GM18867 (cell line): ENCODE results near the gene PRSS2.
"Not testable (repeated sequence)": the region's sequence is repeated elsewhere in the genome, so short reads cannot be mapped to it uniquely, and the experiment has no call there.

ENCODE experiments used
- ATAC-seq: cut with Tn5 transposase; IDR thresholded peaks from one replicate; pipeline ENCODE4 v1.9.1; 2021; ENCODE audit warnings: mild to moderate bottlenecking, moderate library complexity; ENCODE audit not compliant: unreplicated experiment

Gene PRSS2

DNA sequence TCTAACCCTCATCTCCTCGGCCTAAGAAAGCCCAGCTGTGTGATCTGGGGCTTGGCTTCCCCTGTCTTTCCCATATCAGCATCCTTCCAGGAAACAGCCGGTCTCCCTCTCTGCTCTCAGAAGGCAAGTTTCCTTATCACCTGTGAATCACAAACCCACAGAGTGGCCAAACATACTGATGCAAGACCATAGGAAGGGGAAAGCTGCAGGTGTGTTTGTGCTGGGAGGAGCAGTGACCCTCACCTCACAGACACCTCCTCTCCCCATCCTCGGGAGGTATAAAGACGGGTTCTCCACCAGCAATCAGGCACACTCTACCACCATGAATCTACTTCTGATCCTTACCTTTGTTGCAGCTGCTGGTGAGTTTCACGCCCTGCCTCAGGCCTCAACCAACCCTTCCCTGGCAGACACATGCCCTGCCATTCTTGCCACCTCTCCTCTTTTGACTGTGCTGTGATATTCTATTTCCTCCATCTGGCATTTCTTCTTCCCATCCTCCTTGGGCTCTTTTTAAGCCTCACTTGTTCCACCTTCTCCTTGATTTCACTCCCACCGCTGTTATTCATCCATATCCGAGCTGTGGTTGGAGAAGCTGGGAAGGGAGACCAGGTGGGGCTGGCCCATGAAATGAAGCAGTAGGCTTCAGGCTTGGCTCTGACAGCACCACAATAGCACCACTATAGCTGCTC, at the start of gene PRSS2:
TSS of gene PRSS2 (plus strand) at position 310 of the 692 bp plus-strand sequence. CDS start at position 323, 13 bp downstream.
- peak; percentile 40 for ATAC-seq

DNA sequence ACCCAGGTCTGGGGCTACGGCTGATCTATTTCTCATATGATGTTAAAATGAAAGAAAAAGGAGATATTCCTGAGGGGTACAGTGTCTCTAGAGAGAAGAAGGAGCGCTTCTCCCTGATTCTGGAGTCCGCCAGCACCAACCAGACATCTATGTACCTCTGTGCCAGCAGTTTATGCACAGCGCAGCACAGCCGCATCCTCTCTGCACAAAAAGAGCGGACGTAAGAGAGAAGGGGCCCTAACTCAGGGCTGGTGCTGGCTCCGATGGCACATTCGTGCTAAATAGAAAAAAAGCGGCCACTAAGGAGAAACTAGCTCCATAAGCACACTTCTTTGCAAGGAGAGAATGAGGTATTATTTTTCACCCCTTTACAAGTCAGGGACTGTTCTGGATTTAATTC, 49.8 kb upstream of the PRSS2 start:
- no peak for ATAC-seq

DNA sequence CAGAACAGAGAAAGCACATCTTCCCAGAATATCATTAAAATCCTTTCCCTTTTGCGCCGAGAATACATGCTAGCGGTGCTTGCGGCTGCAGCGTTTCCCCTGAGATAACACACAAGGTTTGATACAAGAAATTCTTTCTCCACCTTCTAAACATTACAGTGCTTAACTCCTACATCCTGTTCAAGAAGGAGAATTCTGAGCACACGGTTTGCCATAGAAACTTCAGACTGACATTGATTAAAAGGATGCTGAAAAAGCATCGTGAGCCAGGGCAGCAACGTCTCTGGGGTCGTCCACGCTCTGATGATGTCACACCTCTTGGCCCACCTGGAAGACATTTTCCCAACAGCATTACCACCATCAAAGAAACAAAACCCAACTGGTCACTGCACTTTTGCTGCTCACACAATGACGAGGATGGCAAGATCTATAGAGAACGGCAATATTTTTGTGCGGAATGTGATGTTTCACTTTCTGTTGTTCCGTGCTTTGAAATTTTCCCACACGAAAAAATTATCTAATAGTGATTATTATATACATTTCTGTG, 48.4 kb upstream of the PRSS2 start:
- no peak for ATAC-seq

DNA sequence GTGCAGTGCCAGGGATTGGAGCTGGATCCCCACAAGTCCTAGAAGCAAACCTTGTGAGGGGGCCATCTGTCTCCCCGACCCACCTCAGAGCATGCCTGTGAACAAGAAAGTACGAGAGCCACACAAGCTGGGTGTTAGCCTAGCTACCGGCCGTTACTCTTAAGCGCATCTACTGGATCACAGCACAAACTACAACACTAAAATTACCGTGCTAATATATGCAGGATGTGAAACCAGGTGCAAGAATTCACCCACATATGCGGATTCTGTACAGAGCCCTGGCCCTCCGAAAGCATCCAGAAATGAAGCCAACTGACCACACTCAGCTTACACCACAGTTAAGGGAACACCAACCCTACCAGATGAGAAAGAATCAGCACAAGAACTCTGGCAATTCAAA, 37.5 kb upstream of the PRSS2 start:
- peak; percentile 96 for ATAC-seq

DNA sequence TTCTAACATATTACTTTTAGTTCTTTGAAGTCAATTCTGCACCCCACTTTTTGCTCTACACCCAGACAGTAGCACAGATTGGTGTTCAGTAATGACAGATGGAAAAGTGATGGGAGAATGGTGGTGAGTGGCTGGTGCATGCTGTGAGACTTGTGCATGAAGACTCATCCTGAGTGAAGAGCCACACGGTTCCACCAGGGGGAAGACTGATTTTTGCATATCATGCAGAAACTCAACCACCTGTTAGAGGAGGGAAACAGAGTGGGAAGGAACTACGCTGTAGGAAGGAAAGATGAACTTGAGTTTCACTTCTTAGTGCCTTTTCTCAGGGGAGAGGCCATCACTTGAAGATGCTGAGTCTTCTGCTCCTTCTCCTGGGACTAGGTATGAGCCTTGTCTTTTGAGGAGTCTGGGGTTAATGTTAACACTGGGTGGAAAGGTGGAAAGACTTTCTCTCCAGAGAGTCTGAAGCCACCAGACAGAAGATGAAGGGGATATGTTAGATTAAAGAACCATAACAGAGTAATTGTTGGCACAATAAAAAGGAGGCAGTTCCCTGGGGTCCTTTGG, 30.8 kb upstream of the PRSS2 start:
- ATAC-seq, result peak; percentile 98

DNA sequence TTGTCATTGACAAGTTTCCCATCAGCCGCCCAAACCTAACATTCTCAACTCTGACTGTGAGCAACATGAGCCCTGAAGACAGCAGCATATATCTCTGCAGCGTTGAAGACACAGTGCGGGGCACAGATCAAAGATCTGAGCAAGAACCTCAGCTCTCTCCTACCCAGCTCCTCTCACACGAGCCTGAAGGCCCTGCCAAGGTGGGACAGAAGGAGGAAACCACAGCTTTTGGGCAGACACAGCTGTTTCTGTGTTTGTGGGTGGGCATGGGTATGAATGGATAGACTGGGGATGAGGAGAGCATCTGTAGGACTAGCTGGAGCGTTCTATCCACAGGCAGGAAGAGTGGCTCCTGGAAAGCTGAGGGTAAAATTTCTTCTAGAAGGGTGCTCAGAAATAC, 30.0 kb upstream of the PRSS2 start:
- no peak for ATAC-seq

DNA sequence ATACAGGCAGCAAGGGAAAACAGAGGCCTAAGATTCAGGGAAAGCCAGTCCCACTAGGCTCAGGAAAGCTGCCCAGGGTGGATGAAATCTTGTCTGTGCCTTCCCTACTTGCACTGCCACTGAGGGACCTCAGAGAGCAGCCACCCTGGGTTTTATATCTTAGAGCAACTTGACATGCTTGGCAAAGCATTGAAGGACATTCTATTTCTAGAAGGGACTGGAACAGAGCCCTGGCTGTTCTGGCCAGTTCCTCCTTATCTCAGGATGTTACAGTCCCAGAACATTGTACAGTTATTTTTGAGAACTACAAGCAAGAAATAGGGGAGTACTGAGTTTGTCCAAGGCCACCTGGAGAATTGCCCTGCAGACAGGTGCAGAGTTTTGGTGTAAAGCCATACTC, 28.8 kb upstream of the PRSS2 start:
- ATAC-seq, result not testable (repeated sequence)

DNA sequence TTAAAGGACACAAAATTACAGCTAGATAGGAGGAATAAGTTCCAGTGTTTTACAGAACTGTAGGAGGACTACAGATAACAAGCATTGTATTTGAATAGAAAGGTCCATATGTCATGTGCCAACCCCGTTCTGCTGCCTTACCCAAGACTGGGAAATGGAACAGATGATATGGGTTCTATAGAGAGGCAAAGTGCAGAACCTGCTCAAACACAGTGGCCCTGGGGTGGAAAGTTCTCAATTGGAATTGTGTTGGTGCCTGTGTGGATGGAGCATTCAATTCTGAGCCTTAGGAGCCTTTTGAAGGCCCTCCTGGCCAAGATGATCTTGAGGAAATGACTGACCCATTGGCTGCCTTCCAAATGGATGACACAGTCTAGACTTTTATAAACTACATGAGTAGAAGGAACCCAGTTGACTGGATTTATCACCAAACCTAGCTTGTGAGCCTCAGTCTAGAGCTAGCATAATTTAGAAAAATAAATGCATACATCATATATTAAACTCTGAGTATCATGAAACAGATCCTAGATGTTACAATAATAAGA, 25.6 kb upstream of the PRSS2 start:
- ATAC-seq, result no peak

DNA sequence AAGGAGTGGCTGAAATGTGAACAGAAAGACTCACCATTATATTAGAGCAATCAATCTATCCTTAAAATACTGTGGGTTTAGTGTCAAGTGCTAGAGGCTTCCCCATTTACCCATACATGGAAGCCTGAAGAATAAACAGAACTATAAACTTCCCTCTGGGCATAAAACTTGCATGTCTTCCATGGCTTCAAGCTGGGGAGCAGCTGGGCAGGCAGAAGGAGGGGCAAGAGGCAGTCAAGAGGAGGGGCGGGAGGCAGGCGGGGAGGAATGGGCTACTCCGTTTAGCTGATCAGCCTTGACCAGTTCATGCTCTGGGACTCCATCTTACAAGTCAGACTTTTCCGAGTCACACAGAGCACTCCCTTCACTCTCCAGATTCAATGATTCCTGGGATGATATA, 25.0 kb upstream of the PRSS2 start:
- ATAC-seq, result no peak

DNA sequence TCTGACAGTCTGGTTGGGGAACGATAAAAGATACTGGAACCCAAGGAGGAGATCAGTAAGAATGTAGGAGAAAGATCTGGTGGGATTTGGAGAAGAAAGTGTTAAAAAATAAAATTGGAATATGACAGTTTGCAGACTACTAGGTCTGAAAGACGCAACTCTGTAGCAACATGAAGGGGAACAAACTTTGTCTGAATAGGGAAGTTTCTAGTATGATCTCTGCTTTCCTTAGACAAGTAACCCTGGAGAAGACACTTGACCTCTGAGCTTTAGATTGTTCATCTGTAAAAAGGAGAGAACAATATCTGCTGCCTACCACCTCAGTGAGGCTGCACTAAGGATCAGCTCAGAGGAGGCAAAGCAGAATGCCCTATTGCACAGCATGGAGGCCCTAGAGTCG, 24.5 kb upstream of the PRSS2 start:
- no peak for ATAC-seq

DNA sequence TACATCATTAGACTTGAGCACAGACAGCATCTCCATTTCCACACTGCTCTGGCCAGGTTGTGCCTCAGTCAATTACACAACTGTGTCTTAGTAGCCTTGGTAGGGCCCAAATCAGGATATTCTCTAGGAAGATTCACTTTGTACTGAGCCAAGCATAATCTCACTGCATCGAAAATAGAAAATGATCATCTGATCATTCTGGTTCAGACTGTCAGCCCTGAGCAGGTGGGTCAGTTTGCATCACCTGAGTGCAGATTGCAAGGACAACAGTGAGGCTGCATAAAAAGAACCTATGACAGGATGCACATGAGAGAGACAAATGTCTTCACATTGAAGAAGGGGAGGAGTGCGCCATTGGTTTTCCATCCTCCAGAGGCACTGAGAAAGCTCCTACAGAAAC, 22.4 kb upstream of the PRSS2 start:
- ATAC-seq, result not testable (repeated sequence)

DNA sequence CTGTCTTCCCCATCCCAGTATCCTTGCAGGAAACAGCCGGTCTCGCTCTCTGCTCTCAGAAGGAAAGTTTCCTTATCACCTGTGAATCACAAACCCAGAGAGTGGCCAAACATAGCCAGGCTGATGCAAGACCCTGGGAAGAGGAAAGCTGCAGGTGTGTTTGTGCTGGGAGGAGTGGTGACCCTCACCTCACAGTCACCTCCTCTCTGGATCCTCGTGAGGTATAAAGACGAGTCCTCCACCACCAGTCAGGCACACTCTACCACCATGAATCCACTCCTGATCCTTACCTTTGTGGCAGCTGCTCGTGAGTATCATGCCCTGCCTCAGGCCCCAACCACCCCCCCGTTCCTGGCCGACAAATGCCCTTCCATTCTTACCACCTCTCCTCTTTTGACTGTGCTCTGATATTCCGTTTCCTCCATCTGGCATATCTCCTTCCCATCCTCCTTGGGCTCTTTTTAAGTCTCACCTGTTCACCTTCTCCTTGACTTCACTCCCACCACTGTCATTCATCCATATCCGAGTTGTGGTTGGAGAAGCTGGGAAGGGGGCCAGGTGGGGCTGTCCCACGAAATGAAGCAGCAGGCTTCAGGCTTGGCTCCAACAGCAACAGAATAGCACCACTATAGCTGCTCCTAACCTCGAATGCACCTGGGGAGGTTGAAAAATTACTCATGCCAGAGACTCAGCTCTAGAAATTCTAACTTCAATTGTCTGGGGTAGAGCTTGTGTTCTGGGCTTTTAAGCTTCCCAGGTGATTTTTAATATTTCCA, 21.4 kb upstream of the PRSS2 start, which contains the start of gene PRSS1:
TSS of gene PRSS1 (plus strand) at position 255 of the 776 bp plus-strand sequence. CDS start at position 268, 13 bp downstream.
- no peak for ATAC-seq

DNA sequence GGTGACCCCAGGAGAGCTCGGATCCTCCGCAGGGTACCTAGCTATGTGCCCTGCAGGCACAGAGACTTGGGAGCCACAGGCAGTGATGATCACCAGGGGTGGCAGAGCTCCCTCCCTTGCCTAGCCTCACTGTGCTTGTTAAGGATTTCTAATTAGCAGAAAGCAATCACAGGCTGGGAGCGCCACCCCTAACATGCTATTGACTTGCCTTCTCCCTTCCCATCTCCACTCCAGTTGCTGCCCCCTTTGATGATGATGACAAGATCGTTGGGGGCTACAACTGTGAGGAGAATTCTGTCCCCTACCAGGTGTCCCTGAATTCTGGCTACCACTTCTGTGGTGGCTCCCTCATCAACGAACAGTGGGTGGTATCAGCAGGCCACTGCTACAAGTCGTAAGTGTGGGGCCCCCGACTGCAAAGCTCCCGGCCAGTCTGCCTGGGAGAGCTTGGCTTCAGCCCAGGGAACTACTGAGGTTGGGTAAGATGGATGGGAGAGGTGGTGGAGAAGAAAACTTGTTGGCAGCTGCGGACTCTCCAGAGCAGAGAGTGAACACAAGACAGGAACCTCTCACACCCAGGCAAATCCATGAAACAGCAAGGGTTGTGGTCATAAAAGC, 20.3 kb upstream of the PRSS2 start:
- ATAC-seq, result no peak

DNA sequence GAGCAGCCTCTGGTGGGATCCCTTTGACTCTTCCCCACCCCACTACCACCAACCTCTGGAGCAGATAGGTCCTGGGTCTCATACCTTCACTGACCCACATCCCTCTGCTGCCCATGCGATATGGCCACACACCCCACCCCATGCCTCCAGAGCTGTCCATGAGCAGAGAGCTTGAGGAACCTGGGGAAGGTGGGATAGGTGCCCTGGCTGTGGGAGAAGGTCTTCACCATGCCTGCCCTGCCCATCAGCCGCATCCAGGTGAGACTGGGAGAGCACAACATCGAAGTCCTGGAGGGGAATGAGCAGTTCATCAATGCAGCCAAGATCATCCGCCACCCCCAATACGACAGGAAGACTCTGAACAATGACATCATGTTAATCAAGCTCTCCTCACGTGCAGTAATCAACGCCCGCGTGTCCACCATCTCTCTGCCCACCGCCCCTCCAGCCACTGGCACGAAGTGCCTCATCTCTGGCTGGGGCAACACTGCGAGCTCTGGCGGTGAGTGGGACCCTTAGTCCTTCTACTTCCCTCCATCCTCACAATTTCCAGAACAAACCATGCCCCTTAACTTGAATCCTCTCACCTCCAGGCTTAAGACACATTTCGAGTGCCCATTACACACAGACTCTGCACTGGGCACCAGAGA, 19.1 kb upstream of the PRSS2 start:
- not testable (repeated sequence) for ATAC-seq

DNA sequence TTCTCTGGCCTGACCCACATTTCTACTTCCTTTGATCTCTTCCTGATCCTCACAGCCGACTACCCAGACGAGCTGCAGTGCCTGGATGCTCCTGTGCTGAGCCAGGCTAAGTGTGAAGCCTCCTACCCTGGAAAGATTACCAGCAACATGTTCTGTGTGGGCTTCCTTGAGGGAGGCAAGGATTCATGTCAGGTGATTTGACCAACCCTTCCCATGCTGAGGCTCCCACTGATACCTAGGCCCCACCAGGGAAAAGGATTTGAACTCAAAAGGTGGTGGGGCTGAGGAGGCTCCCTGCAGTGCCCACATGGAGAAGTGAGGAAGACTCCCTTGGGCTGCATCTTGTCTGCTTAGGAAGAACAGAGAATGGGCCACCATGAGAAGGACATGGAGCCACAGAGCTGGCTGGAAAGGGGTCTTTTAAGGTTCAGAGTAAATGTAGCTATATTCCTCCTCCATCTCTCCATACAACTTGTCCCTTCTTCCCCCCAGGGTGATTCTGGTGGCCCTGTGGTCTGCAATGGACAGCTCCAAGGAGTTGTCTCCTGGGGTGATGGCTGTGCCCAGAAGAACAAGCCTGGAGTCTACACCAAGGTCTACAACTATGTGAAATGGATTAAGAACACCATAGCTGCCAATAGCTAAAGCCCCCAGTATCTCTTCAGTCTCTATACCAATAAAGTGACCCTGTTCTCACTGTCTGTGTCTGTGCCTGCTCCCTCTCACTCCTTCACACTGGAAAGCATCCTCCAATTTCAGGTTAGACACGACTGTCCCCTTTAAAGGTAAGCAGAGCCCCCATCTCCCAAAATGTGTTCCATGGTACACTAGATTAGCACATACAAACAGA, 18.2 kb upstream of the PRSS2 start:
- ATAC-seq, result no peak

DNA sequence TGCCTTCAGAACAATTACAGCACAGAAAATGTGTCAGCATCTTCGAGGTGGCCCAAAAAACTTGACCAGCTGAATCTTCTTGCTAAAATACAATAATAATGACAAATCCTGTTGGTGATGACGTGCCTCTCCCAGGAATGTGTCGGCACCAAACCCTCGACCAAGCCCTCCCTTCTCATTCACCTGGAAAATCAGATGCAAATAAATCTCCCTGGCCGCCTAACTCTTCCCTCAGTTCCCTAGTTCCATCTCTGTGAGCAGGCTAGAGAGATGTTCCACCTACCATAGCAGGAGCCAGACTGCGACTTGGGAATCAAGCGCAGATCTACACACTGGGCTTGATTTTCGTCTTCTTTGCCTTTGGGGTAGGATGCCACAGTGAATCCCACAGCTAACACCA, 17.4 kb upstream of the PRSS2 start:
- no peak for ATAC-seq

DNA sequence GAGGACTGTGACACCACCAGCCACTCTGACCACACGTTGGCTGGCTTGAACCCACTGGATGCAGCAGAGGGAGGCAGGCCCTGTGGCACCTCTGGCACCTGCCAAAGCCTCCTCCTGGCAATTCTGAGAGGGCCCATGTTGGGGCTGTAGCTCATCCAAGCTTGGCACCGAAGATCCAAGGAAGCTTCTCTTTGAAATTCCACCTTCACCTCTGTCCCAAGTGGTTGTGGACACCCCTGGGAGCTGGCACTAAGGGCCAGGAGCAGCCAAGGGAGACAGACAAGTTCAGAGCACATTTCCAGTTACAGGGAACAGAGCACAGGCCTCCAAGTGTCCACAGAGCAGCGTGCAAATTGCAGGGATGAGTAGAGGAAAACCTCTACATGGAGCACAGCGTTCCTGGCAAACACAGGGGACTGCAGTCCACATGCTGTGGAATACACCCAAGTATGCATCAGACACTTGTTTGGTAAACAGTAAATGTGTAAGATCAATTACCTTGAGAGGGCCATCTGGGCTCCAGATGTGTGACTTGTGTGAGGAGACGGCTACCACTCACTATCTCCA, 16.8 kb upstream of the PRSS2 start:
- ATAC-seq, result not testable (repeated sequence)

DNA sequence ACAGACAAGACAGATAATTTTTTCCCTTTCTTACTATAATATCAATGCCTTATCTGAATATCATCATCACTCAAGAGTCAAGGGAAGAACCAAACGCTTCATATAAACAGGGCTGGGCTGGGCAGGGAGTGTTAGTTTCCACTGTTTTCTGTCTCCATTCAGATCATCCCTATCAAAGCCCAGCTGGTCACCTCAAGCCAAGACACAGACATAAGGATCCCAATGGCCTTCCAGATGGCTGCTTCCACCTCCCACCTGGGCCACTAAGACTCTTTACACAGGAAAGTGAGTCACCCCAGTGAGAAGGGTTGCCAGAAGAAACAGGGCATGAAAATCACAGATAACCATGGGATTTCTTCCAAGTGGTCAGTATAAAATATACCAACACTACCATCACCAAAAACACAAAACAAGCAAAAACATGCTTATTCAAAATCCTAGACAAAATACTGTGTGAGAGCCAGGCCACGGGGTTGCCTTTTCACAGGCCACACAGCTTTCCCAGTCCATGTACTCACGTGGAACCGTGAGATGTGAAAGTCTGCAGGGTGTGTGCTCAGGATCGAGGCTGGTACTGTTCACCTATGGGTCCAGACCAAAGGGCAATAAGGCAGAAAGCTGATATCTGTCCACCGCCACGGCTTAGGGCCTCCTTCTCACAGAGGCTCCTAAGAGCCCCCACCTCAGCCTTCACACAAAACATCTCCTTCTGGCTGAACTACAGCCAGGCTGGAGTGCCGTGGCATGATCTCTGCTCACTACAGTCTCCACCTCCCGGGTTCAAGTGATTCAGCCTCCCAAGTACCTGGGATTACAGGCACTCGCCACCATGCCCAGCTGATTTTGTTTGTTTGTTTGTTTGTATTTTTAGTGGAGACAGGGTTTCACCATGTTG, 15.8 kb upstream of the PRSS2 start:
- no peak for ATAC-seq
